ENCODE results near the gene BTNL8. TPM values are rescaled to one million over a fixed set of nuclear protein-coding genes. Genes with fewer than 3 reads are reported as not detected.

BTNL8 gene
- total RNA-seq, 1 experiment from 2014 or later = 0.85 TPM

GRCh38 chr5:180866985-180867384 is 32.0 kb upstream of the BTNL8 start (continued):
- TF ChIP-seq STAT6 (CRISPR knock-in tag; conservative IDR thresholded peaks at IDR 0.05; ENCODE audit: low read depth) (no peak), ZBTB43 (CRISPR knock-in tag; IDR thresholded peaks at IDR 0.05) (no peak), E2F1 (CRISPR knock-in tag; IDR thresholded peaks at IDR 0.05) (no peak), ZNF423 (CRISPR knock-in tag; IDR thresholded peaks at IDR 0.05) (no peak), NFYB (CRISPR knock-in tag; conservative IDR thresholded peaks at IDR 0.05; ENCODE audit: low read depth) (no peak)

GRCh38 chr5:180868960-180869359 is 30.0 kb upstream of the BTNL8 start:
- no peak overlapping the region for H3K4me3 Mint-ChIP-seq
- peak overlapping the region; percentile 67; the same call in 1 of the 2 replicates for H3K27ac Mint-ChIP-seq
- H3K9me3 Mint-ChIP-seq = no peaks in the 10 kb centered on the region
- DNase-seq (ENCODE audit: low spot score) = peak; percentile 92
- ATAC-seq = peak; percentile 87
- TF ChIP-seq MLX (CRISPR knock-in tag; IDR thresholded peaks at IDR 0.05) (no peak), CTCF (IDR thresholded peaks at IDR 0.05) (peak; percentile 73)
- CTCF ChIA-PET = interaction anchor here (0.6 to 2.1 kb wide), 23 partner anchors 8 to 299 kb away, joined by 3 to 25 read pairs (median 4); partner anchors contain the start of gene ZFP62
- peaks cover 24% of the 10 kb centered on the region for H3K4me1 Mint-ChIP-seq
- POLR2A ChIA-PET = no interaction called here
- H3K36me3 Mint-ChIP-seq = no peaks in the 10 kb centered on the region
- H3K27me3 Mint-ChIP-seq (ENCODE audit: low read depth) = no peaks in the 10 kb centered on the region; the same call in 1 of the 2 replicates

- H3K36me3 Mint-ChIP-seq = no peaks in the 10 kb centered on the region
- H3K4me1 Mint-ChIP-seq = peaks cover 24% of the 10 kb centered on the region
- POLR2A ChIA-PET = no interaction called here
- no peak for TF ChIP-seq ATF6 (CRISPR knock-in tag; IDR thresholded peaks at IDR 0.05)
- no peak for TF ChIP-seq AFF4 (CRISPR knock-in tag; IDR thresholded peaks at IDR 0.05; ENCODE audit: borderline replicate concordance)
- no peak for TF ChIP-seq MYBL2 (CRISPR knock-in tag; IDR thresholded peaks at IDR 0.05)
- TF ChIP-seq ZNF263 (CRISPR knock-in tag; IDR thresholded peaks at IDR 0.05; ENCODE audit: low read depth) = no peak
- TF ChIP-seq ZNF425 (CRISPR knock-in tag; conservative IDR thresholded peaks at IDR 0.05) = no peak
- no peak for TF ChIP-seq USF1 (CRISPR knock-in tag; IDR thresholded peaks at IDR 0.05)
These were observed 29.4 kb upstream of the BTNL8 start for GRCh38 chr5:180869587-180869986.

More at GRCh38 chr5:180869587-180869986, 29.4 kb upstream of the BTNL8 start:
- ATAC-seq (no peak), DNase-seq (ENCODE audit: low spot score) (no peak)
- H3K9me3 Mint-ChIP-seq = no peaks in the 10 kb centered on the region
- CTCF ChIA-PET = interaction anchor here (0.7 to 2.1 kb wide), 19 partner anchors 9 to 299 kb away, joined by 3 to 25 read pairs (median 4); partner anchors contain the start of gene ZFP62
- no peaks in the 10 kb centered on the region; the same call in 1 of the 2 replicates for H3K27me3 Mint-ChIP-seq (ENCODE audit: low read depth)
- H3K27ac Mint-ChIP-seq = no peak overlapping the region
- no peak overlapping the region for H3K4me3 Mint-ChIP-seq
